Progenitor cell of endocrine pancreas (in vitro differentiated cells): ENCODE results near the gene RPL37. TPM values are rescaled to one million over a fixed set of nuclear protein-coding genes. Genes with fewer than 3 reads are reported as not detected.
"Not testable (repeated sequence)": the region's sequence is repeated elsewhere in the genome, so short reads cannot be mapped to it uniquely, and the experiment has no call there.

Experiments used
- DNase-seq: peaks from one replicate; pipeline ENCODE4 v3.0.0; 2021; ENCODE audit warnings: low spot score; ENCODE audit not compliant: unreplicated experiment
- H3K27ac Mint-ChIP-seq: 2 replicates; pipeline ENCODE4 v1.8.0; 2021; ENCODE audit warnings: mild to moderate bottlenecking, moderate library complexity, mixed read lengths
- H3K27me3 Mint-ChIP-seq: 2 replicates; pipeline ENCODE4 v1.8.0; 2021; ENCODE audit warnings: mixed read lengths
- H3K36me3 Mint-ChIP-seq: 2 replicates; pipeline ENCODE4 v1.8.0; 2022; ENCODE audit warnings: mixed read lengths; ENCODE audit not compliant: insufficient read depth
- H3K4me1 Mint-ChIP-seq: 2 replicates; pipeline ENCODE4 v1.8.0; 2021; ENCODE audit warnings: low read depth, mixed read lengths
- H3K4me3 Mint-ChIP-seq: 2 replicates; pipeline ENCODE4 v1.8.0; 2021; ENCODE audit warnings: low read depth, mild to moderate bottlenecking, moderate library complexity, mixed read lengths
- H3K9me3 Mint-ChIP-seq: 2 replicates; pipeline ENCODE4 v1.8.0; 2021; ENCODE audit warnings: low read depth, mixed read lengths
- CTCF ChIP-seq: fragments of 200-600 bp; sonication (generic); IDR thresholded peaks from one replicate; pipeline ENCODE4 v1.5.0; 2021; ENCODE audit warnings: antibody characterized with exemption, mild to moderate bottlenecking; ENCODE audit not compliant: unreplicated experiment
- total RNA-seq: library from RNA; stranded (reverse); gene quantifications from 2 replicates; pipeline ENCODE4 v1.2.1, GENCODE V29; 2021

RPL37 gene
- total RNA-seq, 1 donor from 2014 or later = 1,476 TPM

DNA sequence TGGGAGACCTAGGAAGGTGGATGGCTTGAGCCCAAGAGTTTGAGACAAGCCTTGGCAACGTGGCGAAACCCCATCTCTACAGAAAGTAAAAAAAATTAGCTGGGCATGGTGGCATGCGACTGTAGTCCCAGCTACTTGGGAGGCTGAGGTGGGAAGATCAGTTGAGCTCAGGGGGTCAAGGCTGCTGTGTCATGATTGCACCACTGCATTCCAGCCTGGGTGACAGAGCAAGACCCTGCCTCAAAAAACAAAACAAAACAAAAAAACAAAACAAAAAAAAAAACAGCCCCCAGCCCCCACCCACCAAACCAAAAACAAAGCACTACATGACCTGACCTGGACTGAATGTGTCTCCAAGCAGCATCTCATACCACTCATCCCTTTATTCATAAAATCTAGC, 40.9 kb upstream of the RPL37 start:
- H3K4me1 Mint-ChIP-seq = peaks cover 4% of the 10 kb centered on the region
- H3K27ac Mint-ChIP-seq = no peak overlapping the region
- H3K27me3 Mint-ChIP-seq = no peaks in the 10 kb centered on the region
- TF ChIP-seq CTCF = no peak
- no peak overlapping the region for H3K4me3 Mint-ChIP-seq
- peaks cover 9% of the 10 kb centered on the region for H3K9me3 Mint-ChIP-seq
- H3K36me3 Mint-ChIP-seq = peaks cover 2% of the 10 kb centered on the region
- DNase-seq = no peak

DNA sequence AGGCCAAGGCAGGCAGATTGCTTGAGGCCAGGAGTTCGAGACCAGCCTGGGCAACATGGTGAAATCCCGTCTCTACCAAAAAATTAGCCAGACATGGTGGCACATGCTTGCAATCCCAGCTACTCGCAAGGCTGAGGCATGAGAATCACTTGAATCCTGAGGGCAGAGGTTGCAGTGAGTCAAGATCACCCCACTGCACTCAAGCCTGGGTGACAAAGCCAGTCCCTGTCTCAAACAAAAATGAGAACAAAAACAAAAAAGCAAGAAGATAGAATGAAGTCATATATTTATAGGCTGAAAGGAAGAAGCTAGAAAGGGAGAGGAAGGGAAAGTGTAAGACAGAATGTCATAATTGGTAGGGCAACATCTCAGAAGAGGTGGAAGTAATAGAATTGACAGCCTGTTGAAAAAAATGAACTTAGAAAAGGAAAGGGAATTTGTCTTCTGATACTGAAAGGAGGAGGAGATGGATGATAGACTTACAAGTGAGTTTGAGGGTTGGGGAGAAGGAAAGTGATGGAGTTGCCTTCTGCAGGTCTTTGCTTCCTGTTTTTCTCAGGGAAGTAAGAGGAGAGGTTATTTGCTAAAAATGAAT, 38.4 kb upstream of the RPL37 start:
- peaks cover 8% of the 10 kb centered on the region for H3K4me1 Mint-ChIP-seq
- peaks cover 9% of the 10 kb centered on the region for H3K9me3 Mint-ChIP-seq
- TF ChIP-seq CTCF = no peak
- no peak overlapping the region for H3K27ac Mint-ChIP-seq
- no peaks in the 10 kb centered on the region for H3K27me3 Mint-ChIP-seq
- H3K4me3 Mint-ChIP-seq = no peak overlapping the region
- no peak for DNase-seq
- H3K36me3 Mint-ChIP-seq = peaks cover 2% of the 10 kb centered on the region

GRCh38 chr5:40872253-40872652, 37.2 kb upstream of the RPL37 start:
- H3K27me3 Mint-ChIP-seq, H3K4me3 Mint-ChIP-seq, H3K4me1 Mint-ChIP-seq, H3K27ac Mint-ChIP-seq, H3K9me3 Mint-ChIP-seq, H3K36me3 Mint-ChIP-seq, DNase-seq: not testable (repeated sequence)

- H3K27ac Mint-ChIP-seq = peak overlapping the region; percentile 54
- H3K27me3 Mint-ChIP-seq = no peaks in the 10 kb centered on the region
- no peak for DNase-seq
Measured at GRCh38 chr5:40871177-40871576, 36.2 kb upstream of the RPL37 start.

GRCh38 chr5:40869384-40869783, 34.4 kb upstream of the RPL37 start:
- peaks cover 11% of the 10 kb centered on the region for H3K9me3 Mint-ChIP-seq
- peaks cover 8% of the 10 kb centered on the region for H3K4me1 Mint-ChIP-seq
- DNase-seq = no peak
- H3K27ac Mint-ChIP-seq = no peak overlapping the region
- H3K36me3 Mint-ChIP-seq = no peaks in the 10 kb centered on the region
- no peak for TF ChIP-seq CTCF
- no peaks in the 10 kb centered on the region for H3K27me3 Mint-ChIP-seq
- H3K4me3 Mint-ChIP-seq = no peak overlapping the region

More at GRCh38 chr5:40871177-40871576, 36.2 kb upstream of the RPL37 start:
- Mint-ChIP-seq H3K4me1 (peaks cover 8% of the 10 kb centered on the region), H3K36me3 (no peaks in the 10 kb centered on the region), H3K4me3 (no peak overlapping the region), H3K9me3 (no peaks in the 10 kb centered on the region)
- TF ChIP-seq CTCF = no peak

DNA sequence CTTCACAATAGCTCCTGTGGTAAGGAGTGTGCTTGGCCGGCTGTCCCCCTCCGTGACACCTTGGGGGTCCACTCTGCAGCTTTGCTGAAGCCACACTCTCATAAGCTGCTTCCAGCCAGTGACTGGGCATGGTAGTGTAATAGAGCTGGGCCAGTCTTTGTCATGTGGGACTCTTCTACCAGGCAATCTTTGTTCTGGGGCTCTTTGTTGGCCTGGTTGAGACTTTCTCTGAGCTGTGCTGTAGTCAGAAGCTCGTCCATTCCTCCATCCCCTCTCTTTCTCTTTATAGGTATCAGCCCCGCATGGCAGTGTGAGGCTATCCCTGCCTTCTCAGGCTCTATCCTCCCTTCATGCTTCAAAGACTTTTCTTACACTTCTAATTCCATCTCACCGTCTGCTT, 31.8 kb upstream of the RPL37 start:
- H3K27me3 Mint-ChIP-seq = no peaks in the 10 kb centered on the region
- H3K27ac Mint-ChIP-seq = no peak overlapping the region
- TF ChIP-seq CTCF = no peak
- H3K4me1 Mint-ChIP-seq = peaks cover 8% of the 10 kb centered on the region
- peaks cover 14% of the 10 kb centered on the region for H3K9me3 Mint-ChIP-seq
- no peaks in the 10 kb centered on the region for H3K36me3 Mint-ChIP-seq
- H3K4me3 Mint-ChIP-seq = no peak overlapping the region
- no peak for DNase-seq

- not testable (repeated sequence) for H3K4me3 Mint-ChIP-seq, DNase-seq, H3K27me3 Mint-ChIP-seq, H3K4me1 Mint-ChIP-seq, H3K27ac Mint-ChIP-seq, H3K36me3 Mint-ChIP-seq
- H3K9me3 Mint-ChIP-seq = peaks cover 14% of the 10 kb centered on the region
Measured at GRCh38 chr5:40865004-40865403, 30.0 kb upstream of the RPL37 start.
